ENCODE results near the gene TRIO.

GRCh38 chr5:14457476-14457875 lies 314.3 kb downstream of the TRIO start:
- TF ChIP-seq CTCF (IDR thresholded peaks at IDR 0.05): no peak
- peak in 1 of 3 donors; percentile 16 for TF ChIP-seq POLR2A (IDR thresholded peaks at IDR 0.05)
